ENCODE data around the gene ARHGAP32.

Gene ARHGAP32

DNA sequence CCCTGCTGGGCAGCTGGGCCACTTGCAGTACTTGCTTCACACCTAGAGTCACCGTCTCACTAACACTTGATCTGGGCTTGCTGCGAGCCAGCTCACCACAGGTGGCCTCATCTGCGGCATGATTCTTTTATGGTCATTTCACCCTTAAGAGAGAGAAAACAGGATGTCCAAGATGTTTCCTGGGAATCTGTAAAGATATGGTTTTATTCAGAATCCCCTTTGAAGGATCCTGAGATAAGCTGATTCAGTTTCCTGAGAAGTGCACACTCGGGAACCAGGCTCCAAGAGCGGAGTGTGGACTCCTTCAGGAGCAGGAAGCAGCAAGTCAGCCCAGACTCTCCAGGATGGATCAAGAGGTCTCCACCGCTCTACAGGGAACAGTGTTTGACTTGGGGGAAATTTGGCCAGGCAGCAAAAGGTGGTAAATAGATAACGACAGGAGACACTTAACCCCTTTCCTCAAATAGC lies 227.6 kb downstream of the ARHGAP32 start:
- TF ChIP-seq, protein P1, sequence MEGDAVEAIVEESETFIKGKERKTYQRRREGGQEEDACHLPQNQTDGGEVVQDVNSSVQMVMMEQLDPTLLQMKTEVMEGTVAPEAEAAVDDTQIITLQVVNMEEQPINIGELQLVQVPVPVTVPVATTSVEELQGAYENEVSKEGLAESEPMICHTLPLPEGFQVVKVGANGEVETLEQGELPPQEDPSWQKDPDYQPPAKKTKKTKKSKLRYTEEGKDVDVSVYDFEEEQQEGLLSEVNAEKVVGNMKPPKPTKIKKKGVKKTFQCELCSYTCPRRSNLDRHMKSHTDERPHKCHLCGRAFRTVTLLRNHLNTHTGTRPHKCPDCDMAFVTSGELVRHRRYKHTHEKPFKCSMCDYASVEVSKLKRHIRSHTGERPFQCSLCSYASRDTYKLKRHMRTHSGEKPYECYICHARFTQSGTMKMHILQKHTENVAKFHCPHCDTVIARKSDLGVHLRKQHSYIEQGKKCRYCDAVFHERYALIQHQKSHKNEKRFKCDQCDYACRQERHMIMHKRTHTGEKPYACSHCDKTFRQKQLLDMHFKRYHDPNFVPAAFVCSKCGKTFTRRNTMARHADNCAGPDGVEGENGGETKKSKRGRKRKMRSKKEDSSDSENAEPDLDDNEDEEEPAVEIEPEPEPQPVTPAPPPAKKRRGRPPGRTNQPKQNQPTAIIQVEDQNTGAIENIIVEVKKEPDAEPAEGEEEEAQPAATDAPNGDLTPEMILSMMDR (IDR thresholded peaks at IDR 0.05; ENCODE audit: low read depth, low read length), result no peak
- no peak overlapping the region for H3K4me3 ChIP-seq (replicated peaks in 1 of 2; ENCODE audit: low read depth in 2 of 2, low read length in 2 of 2)
- DNase-seq (ENCODE audit: low read depth in 2 of 2), result no peak

DNA sequence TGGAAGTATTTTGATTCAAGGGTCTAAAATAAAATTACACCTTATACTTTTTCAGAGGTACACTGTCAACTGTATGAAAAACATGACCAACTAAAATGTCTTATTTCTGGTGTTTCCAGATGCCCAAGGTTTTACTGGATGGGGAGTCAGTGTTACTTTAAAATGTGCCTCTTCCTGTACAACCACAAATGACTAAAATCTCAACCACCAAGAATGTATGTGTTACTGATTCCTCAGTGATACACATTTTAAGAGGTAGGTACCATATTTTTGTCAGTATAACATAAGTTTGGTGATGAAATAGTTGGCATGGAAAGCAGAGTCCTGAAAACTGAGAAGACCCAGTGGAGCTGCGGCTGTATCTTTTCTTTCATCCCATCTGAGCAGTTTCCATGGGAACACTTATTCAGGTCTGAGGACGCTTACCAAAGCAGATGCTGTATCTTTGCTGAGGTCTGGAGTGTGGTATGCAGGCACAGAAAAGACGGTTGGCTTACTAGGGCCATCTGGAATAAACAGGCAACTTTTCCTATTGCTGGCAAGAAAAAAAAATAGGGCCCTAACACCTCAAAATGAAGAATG lies 228.3 kb downstream of the ARHGAP32 start:
- H3K4me3 ChIP-seq (replicated peaks in 1 of 2; ENCODE audit: low read depth in 2 of 2, low read length in 2 of 2), result no peak overlapping the region
- peak in 1 of 2 donors; percentile 17 for DNase-seq (ENCODE audit: low read depth in 2 of 2)
- TF ChIP-seq, protein P1 (IDR thresholded peaks at IDR 0.05; ENCODE audit: low read depth, low read length), result no peak

DNA sequence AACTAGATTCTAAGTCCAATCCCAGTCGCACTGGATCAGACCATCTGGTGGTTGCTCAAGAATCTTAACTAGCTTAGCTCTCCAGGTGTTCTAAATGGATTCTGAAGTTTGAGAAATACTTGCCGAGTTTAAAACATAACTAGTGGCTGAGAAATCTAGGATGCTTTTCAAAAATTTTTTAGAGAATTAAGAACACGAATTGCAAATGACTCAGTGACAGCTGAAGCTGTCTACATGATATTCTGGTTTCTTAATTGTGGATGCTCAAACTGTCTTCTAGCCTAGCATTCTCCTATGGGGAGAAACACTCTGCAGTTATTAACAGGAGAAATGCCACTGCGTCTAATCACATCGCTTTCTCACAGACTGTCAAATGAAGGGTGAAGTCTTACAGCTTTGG lies 229.2 kb downstream of the ARHGAP32 start:
- no peak for DNase-seq (ENCODE audit: low read depth in 2 of 2)
- H3K4me3 ChIP-seq (replicated peaks in 1 of 2; ENCODE audit: low read depth in 2 of 2, low read length in 2 of 2), result no peak overlapping the region
- TF ChIP-seq, protein P1 (IDR thresholded peaks at IDR 0.05; ENCODE audit: low read depth, low read length), result no peak

DNA sequence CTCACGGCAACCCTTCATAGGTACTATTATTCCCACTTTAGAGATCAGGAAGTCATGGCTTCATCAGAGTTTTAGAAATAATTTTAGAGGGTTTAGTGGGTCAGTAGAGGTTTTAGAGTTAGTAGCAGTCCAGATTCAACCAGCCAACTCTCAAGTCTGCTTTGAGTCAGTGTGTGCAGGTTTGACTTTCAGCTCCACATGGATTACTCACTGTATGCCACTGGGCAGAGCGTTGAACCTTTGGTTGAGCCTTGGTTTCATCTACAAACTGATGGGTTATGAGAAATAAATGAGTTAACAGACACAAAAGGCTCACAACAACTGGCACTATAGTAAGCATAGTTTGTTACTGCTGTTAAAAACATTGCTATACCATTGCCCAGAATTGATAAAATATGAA lies 230.5 kb downstream of the ARHGAP32 start:
- TF ChIP-seq, protein P1 (IDR thresholded peaks at IDR 0.05; ENCODE audit: low read depth, low read length), result no peak
- no peak for DNase-seq (ENCODE audit: low read depth in 2 of 2)
- H3K4me3 ChIP-seq (replicated peaks in 1 of 2; ENCODE audit: low read depth in 2 of 2, low read length in 2 of 2), result no peak overlapping the region

DNA sequence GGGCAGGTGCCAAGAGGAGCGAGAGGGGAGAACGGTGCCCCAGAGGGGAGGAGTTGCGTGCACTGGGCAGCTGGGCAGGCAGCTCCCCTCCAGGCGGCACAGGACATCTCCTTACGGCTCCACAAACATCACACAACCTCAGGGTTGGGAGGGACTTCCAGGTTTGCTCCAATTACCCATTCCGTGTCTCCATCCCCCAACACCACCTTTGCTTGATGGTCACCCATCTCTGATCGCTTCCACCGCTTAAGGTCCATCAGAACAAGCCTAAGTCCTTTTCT lies 235.0 kb downstream of the ARHGAP32 start:
- TF ChIP-seq, protein P1 (IDR thresholded peaks at IDR 0.05; ENCODE audit: low read depth, low read length), result no peak
- H3K4me3 ChIP-seq (replicated peaks in 1 of 2; ENCODE audit: low read depth in 2 of 2, low read length in 2 of 2), result no peak overlapping the region
- no peak for DNase-seq (ENCODE audit: low read depth in 2 of 2)

DNA sequence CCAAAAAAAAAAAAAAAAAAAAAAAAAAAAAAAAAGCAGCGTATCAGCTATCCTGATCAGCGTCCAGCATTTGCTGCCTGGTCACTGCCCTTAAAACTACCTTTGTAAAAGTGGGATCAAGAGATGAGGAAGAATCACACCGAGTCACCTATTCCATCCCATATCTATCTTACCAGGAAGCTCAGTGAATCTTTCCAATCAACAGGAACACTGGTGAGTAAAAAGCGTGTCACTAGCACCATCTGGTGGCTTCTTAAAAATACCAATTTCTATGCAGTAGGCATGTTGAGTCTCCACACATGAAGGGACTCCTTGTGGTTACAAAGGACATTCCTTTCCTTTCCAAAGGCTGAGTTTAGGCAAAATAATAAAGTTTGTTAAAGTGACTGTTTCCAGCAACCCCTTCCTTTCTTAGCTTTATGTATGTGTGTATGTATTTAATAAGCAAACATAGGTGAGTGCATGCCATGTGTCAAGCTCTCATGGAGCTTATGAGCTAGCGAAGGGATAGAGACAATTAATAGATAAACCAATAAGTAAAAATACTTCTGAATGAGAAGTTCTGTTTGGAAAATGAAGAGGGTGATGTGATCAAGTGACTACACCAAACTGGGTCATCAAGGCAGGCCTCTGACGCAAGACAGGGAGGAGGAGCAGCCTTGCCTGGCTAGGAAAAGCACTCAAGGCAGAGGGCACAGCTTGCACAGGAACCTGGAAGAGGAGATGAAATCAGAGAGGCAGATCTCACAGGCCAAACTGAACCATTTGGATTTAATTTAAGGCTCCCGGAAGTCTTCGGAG lies 235.5 kb downstream of the ARHGAP32 start:
- TF ChIP-seq, protein P1 (IDR thresholded peaks at IDR 0.05; ENCODE audit: low read depth, low read length), result peak; percentile 60
- no peak overlapping the region for H3K4me3 ChIP-seq (replicated peaks in 1 of 2; ENCODE audit: low read depth in 2 of 2, low read length in 2 of 2)
- DNase-seq (ENCODE audit: low read depth in 2 of 2), result peak; percentile 77 to 82
